C4-2B (cell line): ENCODE results near the gene INSM2.
A peak's percentile ranks its signal among the peaks of the same experiment; 100 is the strongest.

ENCODE experiments used
- H3K27ac ChIP-seq: fragments of 450-650 bp; 2 replicates; pipeline ENCODE4 v1.5.1; 2017
- ZFX ChIP-seq: fragments of 450-650 bp; IDR thresholded peaks from 2 replicates; pipeline ENCODE4 v1.6.1; 2017
- TF ChIP-seq, protein P1 (sequence below): fragments of 450-650 bp; conservative IDR thresholded peaks from 2 replicates; pipeline ENCODE4 v1.5.1; 2017; ENCODE audit warnings: mild to moderate bottlenecking

The INSM2 gene, protein sequence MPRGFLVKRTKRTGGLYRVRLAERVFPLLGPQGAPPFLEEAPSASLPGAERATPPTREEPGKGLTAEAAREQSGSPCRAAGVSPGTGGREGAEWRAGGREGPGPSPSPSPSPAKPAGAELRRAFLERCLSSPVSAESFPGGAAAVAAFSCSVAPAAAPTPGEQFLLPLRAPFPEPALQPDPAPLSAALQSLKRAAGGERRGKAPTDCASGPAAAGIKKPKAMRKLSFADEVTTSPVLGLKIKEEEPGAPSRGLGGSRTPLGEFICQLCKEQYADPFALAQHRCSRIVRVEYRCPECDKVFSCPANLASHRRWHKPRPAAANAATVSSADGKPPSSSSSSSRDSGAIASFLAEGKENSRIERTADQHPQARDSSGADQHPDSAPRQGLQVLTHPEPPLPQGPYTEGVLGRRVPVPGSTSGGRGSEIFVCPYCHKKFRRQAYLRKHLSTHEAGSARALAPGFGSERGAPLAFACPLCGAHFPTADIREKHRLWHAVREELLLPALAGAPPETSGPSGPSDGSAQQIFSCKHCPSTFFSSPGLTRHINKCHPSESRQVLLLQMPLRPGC

DNA sequence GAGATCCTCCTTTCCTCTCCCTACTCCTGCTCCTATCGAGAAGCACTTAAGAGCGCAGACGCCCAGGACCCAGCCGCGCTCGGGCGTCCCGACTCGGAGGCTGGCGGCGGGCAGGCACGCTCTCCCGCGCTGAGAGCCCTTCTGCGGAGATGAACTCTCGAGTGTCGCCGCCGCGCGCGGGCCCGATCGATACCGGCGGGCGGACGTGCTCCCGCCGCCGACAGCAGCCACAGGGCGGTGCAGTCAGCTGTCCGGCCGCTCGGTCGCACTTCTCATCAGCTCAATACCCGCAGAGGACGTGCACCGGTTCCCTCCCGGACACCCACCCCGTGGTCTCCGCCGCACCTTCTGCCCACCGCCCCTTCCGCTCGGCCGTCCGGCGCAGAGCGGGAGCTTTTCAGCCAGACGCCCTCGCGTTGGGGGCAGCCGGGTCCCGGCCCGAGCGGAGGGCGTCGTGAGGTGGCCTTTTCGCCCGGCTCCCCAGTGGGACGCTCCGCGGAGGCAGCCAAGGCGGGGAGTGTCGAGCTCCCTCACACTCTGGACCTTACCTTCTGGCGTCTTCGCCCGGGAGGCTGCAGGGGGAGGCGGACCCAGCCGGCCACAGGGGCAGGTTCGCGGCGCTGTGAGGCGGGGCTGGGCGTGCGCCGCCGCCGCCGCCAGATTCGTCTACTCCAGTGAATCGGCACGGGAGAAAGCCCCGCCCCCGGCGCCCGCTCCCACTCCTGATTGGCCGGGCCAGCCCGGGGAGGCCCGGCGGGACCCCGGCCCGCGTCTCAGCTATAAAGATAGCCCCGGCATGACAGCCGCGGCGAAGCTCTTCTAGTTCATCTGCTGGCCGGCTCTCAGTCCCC is at the start of gene INSM2:
Gene INSM2, plus strand, starts transcription at position 808 of the 851 bp plus-strand sequence. CDS start 89 bp downstream, outside the sequence.
- no peak for TF ChIP-seq ZFX
- TF ChIP-seq, protein P1, sequence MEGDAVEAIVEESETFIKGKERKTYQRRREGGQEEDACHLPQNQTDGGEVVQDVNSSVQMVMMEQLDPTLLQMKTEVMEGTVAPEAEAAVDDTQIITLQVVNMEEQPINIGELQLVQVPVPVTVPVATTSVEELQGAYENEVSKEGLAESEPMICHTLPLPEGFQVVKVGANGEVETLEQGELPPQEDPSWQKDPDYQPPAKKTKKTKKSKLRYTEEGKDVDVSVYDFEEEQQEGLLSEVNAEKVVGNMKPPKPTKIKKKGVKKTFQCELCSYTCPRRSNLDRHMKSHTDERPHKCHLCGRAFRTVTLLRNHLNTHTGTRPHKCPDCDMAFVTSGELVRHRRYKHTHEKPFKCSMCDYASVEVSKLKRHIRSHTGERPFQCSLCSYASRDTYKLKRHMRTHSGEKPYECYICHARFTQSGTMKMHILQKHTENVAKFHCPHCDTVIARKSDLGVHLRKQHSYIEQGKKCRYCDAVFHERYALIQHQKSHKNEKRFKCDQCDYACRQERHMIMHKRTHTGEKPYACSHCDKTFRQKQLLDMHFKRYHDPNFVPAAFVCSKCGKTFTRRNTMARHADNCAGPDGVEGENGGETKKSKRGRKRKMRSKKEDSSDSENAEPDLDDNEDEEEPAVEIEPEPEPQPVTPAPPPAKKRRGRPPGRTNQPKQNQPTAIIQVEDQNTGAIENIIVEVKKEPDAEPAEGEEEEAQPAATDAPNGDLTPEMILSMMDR = peak; percentile 32
- no peak within 1 kb of the TSS for H3K27ac ChIP-seq

DNA sequence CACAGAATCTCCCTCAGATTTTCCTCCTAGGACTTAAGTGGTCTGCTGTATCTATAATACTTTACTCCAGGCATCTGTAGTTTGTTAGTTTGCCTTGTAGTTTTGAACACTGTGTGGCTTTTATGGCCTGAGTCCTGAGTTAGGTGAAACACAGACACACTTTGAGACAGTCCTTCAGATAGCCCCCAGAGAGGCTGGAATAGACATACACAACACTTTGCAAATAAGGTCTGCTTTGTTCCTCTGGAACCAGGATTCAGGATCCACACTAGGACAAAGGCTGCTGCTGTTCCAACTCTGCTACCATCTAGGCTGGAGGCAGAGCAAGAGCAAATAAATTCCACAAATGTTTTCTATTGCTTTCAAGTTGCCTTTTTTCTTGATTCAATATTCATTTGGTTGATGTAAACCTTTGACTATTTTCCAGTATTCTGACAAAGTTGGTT is 41.4 kb upstream of the INSM2 start:
- TF ChIP-seq ZFX = no peak
- TF ChIP-seq, protein P1 = no peak
- no peak overlapping the region for H3K27ac ChIP-seq

DNA sequence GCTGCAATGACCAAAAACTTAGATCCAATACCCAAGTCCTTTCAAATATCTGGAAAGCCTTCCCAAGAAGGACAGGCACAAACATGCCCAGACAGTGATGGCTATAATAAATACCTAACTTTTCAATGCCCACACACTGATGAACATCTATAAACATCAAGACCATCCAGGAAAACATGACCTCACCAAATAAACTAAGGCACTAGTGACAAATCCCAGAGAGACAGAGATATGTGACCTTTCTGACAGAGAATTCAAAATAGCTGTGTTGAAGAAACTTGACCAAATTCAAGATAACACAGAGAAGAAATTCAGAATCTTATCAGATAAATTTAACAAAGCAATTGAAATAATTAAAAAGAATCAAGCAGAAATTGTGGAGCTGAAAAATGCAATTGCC is 38.7 kb upstream of the INSM2 start:
- H3K27ac ChIP-seq = no peak overlapping the region
- TF ChIP-seq, protein P1 = no peak
- no peak for TF ChIP-seq ZFX

DNA sequence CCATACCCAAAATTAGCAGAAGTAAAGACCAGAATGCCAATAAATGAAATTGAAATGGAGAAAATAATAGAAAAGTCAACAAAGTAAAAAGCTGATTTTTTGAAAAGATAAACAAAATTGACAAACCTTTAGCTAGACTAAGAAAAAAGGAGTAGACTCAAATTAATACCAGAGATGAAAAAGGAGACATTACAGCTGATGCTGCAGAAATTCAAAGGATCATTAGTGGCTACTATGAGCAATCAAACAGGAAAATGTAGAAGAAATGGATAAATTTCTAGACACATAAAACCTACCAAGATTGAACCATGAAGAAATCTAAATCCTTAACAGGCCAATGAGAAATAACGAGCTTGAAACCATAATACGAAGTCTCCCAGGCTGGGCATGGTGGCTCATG is 34.8 kb upstream of the INSM2 start:
- no peak overlapping the region for H3K27ac ChIP-seq
- TF ChIP-seq, protein P1 = no peak

DNA sequence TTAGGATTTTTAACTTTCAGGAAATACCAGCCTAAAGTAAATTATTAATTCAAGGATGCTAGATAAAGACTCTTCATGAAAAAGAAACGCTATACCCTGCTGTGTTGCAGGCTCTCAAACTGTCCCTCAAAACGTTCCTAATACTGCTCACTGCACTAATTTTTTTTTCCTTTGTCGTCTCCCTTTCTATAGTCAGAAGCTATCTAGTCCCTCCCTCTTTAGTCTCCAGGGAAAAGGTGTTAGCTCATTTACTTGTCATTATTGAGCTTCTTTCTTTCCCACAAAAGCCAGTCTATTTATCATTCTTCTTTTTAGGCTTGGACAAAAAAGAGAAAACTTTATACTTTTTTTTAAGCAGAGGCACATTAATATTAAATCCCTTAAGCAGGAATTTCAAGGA is 30.3 kb upstream of the INSM2 start:
- H3K27ac ChIP-seq = no peak overlapping the region
- no peak for TF ChIP-seq ZFX
- TF ChIP-seq, protein P1 = no peak

DNA sequence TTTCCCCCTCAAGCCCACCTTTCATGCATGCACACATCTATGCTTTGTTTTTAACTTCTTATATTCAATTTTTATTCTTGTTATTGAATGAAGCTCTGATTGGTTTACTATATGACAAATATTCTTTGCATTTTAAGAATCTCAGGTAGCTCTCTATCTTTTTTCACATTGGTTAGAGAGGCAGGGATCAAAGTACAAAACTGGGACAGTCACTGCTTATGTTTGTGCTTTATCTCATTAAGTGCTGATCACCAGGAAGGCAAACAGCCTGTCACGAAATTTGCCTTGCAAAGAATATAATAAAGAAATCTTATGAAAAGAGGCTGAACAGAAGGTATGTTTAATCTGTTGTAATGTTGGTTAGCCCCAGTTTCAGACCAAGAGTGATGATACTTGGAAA is 29.7 kb upstream of the INSM2 start:
- H3K27ac ChIP-seq = no peak overlapping the region
- no peak for TF ChIP-seq ZFX
- TF ChIP-seq, protein P1 = no peak

DNA sequence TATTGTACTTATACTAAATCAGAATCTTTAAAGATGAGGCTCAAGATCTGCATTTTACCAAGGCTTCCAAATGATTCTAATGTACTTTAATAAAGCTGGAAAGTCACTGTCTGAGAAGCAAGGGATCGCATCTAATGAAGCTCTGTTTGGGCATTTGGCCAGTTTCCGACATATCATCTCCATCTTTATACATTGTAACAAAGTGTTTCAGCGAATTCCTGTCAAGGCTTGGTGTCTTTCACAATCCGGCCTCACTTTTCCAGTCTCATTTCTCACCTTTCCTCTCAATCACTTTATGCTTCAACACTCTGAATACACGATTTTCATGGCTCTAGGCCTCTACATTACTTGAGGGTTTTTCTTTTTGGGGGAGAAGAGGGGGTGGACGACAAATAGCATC is 27.5 kb upstream of the INSM2 start:
- no peak for TF ChIP-seq ZFX
- TF ChIP-seq, protein P1 = no peak
- no peak overlapping the region for H3K27ac ChIP-seq
